Astrocyte (in vitro differentiated cells and primary cell): ENCODE data around the gene RNF14. TPM values are rescaled to one million over a fixed set of nuclear protein-coding genes. Genes with fewer than 3 reads are reported as not detected.

Experiments
- DNase-seq: peaks from one replicate; pipeline ENCODE4 v3.0.0-alpha.2; 2010; ENCODE audit warnings: low read depth
- FAIRE-seq: peaks from 2 replicates; lab custom pipeline; 2011; peaks lifted over from hg19 to GRCh38; lab: Jason Lieb, UNC
- H2AFZ ChIP-seq: 2 replicates; pipeline ENCODE4 v1.6.0; 2012; ENCODE audit warnings: low read depth, low read length, inconsistent platforms
- H3K27ac ChIP-seq: 2 replicates; pipeline ENCODE4 v1.5.1; 2011; ENCODE audit warnings: low read depth, low read length, inconsistent platforms
- H3K27me3 ChIP-seq: 2 replicates; pipeline ENCODE4 v1.6.0; 2011; ENCODE audit warnings: low read length, inconsistent platforms; ENCODE audit not compliant: insufficient read depth
- H3K36me3 ChIP-seq: 2 replicates; pipeline ENCODE4 v1.5.1; 2011; ENCODE audit warnings: low read length, inconsistent platforms; ENCODE audit not compliant: insufficient read depth
- H3K4me1 ChIP-seq: 2 replicates; pipeline ENCODE4 v1.5.1; 2011; ENCODE audit warnings: low read length, inconsistent platforms; ENCODE audit not compliant: insufficient read depth
- H3K4me2 ChIP-seq: 2 replicates; pipeline ENCODE4 v1.6.0; 2012; ENCODE audit warnings: low read length, inconsistent platforms
- H3K4me3 ChIP-seq: 2 replicates; pipeline ENCODE4 v1.5.1; 2011; ENCODE audit warnings: low read depth, mild to moderate bottlenecking, low read length, inconsistent platforms; ENCODE audit not compliant: insufficient read depth
- H3K79me2 ChIP-seq: 2 replicates; pipeline ENCODE4 v1.6.0; 2012; ENCODE audit warnings: mild to moderate bottlenecking, low read length, inconsistent platforms; ENCODE audit not compliant: insufficient read depth
- H3K9ac ChIP-seq: 2 replicates; pipeline ENCODE4 v1.6.0; 2012; ENCODE audit warnings: mild to moderate bottlenecking, low read length, inconsistent platforms
- H3K9me3 ChIP-seq: 2 replicates; pipeline ENCODE4 v1.5.1; 2012; ENCODE audit warnings: low read depth, mild to moderate bottlenecking, low read length, inconsistent platforms; ENCODE audit not compliant: insufficient read depth
- H4K20me1 ChIP-seq: 2 replicates; pipeline ENCODE4 v1.6.0; 2012; ENCODE audit warnings: low read length, inconsistent platforms; ENCODE audit not compliant: insufficient read depth
- H3K27ac Mint-ChIP-seq: one replicate; pipeline ENCODE4 v1.8.0; 2021; ENCODE audit warnings: mild to moderate bottlenecking, mixed read lengths; ENCODE audit not compliant: unreplicated experiment
- H3K27me3 Mint-ChIP-seq: one replicate; pipeline ENCODE4 v1.8.0; 2021; ENCODE audit warnings: low read depth, mixed read lengths; ENCODE audit not compliant: unreplicated experiment
- H3K36me3 Mint-ChIP-seq: one replicate; pipeline ENCODE4 v1.8.0; 2021; ENCODE audit warnings: low read depth, mixed read lengths; ENCODE audit not compliant: unreplicated experiment
- H3K4me1 Mint-ChIP-seq: one replicate; pipeline ENCODE4 v1.8.0; 2021; ENCODE audit warnings: low read depth, mixed read lengths; ENCODE audit not compliant: unreplicated experiment
- H3K4me3 Mint-ChIP-seq: one replicate; pipeline ENCODE4 v1.8.0; 2021; ENCODE audit warnings: mild to moderate bottlenecking, moderate library complexity, mixed read lengths; ENCODE audit not compliant: unreplicated experiment
- H3K9me3 Mint-ChIP-seq: one replicate; pipeline ENCODE4 v1.8.0; 2021; ENCODE audit warnings: mild to moderate bottlenecking, mixed read lengths; ENCODE audit not compliant: unreplicated experiment
- CTCF ChIP-seq: IDR thresholded peaks from 2 replicates; pipeline ENCODE4 v1.5.1; 2011; ENCODE audit warnings: low read depth, mild to moderate bottlenecking, inconsistent platforms, low read length, moderate library complexity; ENCODE audit not compliant: insufficient read depth
- EZH2 ChIP-seq: IDR thresholded peaks from 2 replicates; pipeline ENCODE4 v1.6.1; 2012; ENCODE audit warnings: mild to moderate bottlenecking, low read length, inconsistent platforms; ENCODE audit not compliant: insufficient read depth
- total RNA-seq: library from RNA; stranded (reverse); gene quantifications from 2 replicates; pipeline ENCODE4 v1.2.1, GENCODE V29; 2021

RNF14 gene
- total RNA-seq, 1 donor from 2014 or later, result 105 TPM

GRCh38 chr5:141931694-141932093 lies 37.2 kb upstream of the RNF14 start:
- peaks cover 58% of the 10 kb centered on the region for H3K36me3 ChIP-seq
- no peak overlapping the region for H3K4me3 ChIP-seq
- peaks cover 23% of the 10 kb centered on the region for H3K36me3 Mint-ChIP-seq
- FAIRE-seq (no peak), DNase-seq (no peak)
- no peak overlapping the region for H2AFZ ChIP-seq
- H3K27ac Mint-ChIP-seq, result no peak overlapping the region
- no peak overlapping the region for H3K4me2 ChIP-seq
- no peak overlapping the region for H3K9ac ChIP-seq
- H3K79me2 ChIP-seq, result no peaks in the 10 kb centered on the region
- H3K27me3 Mint-ChIP-seq, result no peaks in the 10 kb centered on the region
- no peaks in the 10 kb centered on the region for H3K9me3 ChIP-seq
- no peaks in the 10 kb centered on the region for H3K4me1 Mint-ChIP-seq
- H3K27ac ChIP-seq, result no peak overlapping the region
- H3K9me3 Mint-ChIP-seq, result no peaks in the 10 kb centered on the region
- H3K4me1 ChIP-seq, result no peaks in the 10 kb centered on the region
- H4K20me1 ChIP-seq, result peaks cover 28% of the 10 kb centered on the region
- no peaks in the 10 kb centered on the region for H3K27me3 ChIP-seq
- no peak for TF ChIP-seq EZH2
- TF ChIP-seq CTCF, result no peak
- H3K4me3 Mint-ChIP-seq, result no peak overlapping the region

GRCh38 chr5:141933151-141933550 lies 35.8 kb upstream of the RNF14 start:
- Histone ChIP-seq H3K4me3 (no peak overlapping the region), H3K79me2 (no peaks in the 10 kb centered on the region), H3K4me1 (no peaks in the 10 kb centered on the region), H3K27ac (no peak overlapping the region), H3K9me3 (no peaks in the 10 kb centered on the region), H2AFZ (no peak overlapping the region), H4K20me1 (peaks cover 21% of the 10 kb centered on the region), H3K4me2 (no peak overlapping the region), H3K27me3 (no peaks in the 10 kb centered on the region), H3K9ac (no peak overlapping the region), H3K36me3 (peaks cover 57% of the 10 kb centered on the region)
- no peak for DNase-seq
- no peak for FAIRE-seq
- Mint-ChIP-seq H3K4me1 (no peaks in the 10 kb centered on the region), H3K4me3 (no peak overlapping the region), H3K36me3 (peaks cover 17% of the 10 kb centered on the region), H3K27ac (no peak overlapping the region), H3K9me3 (no peaks in the 10 kb centered on the region), H3K27me3 (no peaks in the 10 kb centered on the region)
- TF ChIP-seq CTCF (no peak), EZH2 (no peak)

- no peak overlapping the region for H3K4me3 ChIP-seq
- no peaks in the 10 kb centered on the region for H3K27me3 Mint-ChIP-seq
- H3K4me1 Mint-ChIP-seq, result no peaks in the 10 kb centered on the region
- no peaks in the 10 kb centered on the region for H3K27me3 ChIP-seq
- no peak overlapping the region for H3K9ac ChIP-seq
- FAIRE-seq (no peak), DNase-seq (peak; percentile 56)
- peaks cover 54% of the 10 kb centered on the region for H3K36me3 ChIP-seq
- H3K9me3 ChIP-seq, result no peaks in the 10 kb centered on the region
- no peak overlapping the region for H3K4me3 Mint-ChIP-seq
- no peak overlapping the region for H3K27ac ChIP-seq
- no peaks in the 10 kb centered on the region for H3K4me1 ChIP-seq
- H3K27ac Mint-ChIP-seq, result no peak overlapping the region
- H2AFZ ChIP-seq, result no peak overlapping the region
- peaks cover 19% of the 10 kb centered on the region for H3K36me3 Mint-ChIP-seq
- no peaks in the 10 kb centered on the region for H3K79me2 ChIP-seq
- no peak overlapping the region for H3K4me2 ChIP-seq
- H3K9me3 Mint-ChIP-seq, result no peaks in the 10 kb centered on the region
- TF ChIP-seq EZH2 (no peak), CTCF (no peak)
- peaks cover 15% of the 10 kb centered on the region for H4K20me1 ChIP-seq
Measured at GRCh38 chr5:141934099-141934844, 34.6 kb upstream of the RNF14 start.
